OCI-LY3 (cell line): ENCODE results near the gene SLCO2B1.

Experiments used
- CTCF ChIP-seq: fragments of 200-600, 300-600 bp; sonication (generic); IDR thresholded peaks from 2 replicates; pipeline ENCODE4 v1.5.1; 2014; ENCODE audit warnings: antibody characterized with exemption, low read length, low read depth
- EZH2phosphoT487 ChIP-seq: fragments of 200-600 bp; shearing (Covaris generic); IDR thresholded peaks from 2 replicates; pipeline ENCODE4 v1.6.1; 2018; ENCODE audit warnings: antibody characterized with exemption, mixed run types, low read depth

- TF ChIP-seq EZH2phosphoT487 (no peak), CTCF (no peak)
Observed at GRCh38 chr11:75236062-75236461, 85.2 kb downstream of the SLCO2B1 start.
